ENCODE measurements around the gene LOXHD1.

- no peak for TF ChIP-seq NFE2L1 (CRISPR knock-in tag; IDR thresholded peaks at IDR 0.05)
- TF ChIP-seq, protein P1, sequence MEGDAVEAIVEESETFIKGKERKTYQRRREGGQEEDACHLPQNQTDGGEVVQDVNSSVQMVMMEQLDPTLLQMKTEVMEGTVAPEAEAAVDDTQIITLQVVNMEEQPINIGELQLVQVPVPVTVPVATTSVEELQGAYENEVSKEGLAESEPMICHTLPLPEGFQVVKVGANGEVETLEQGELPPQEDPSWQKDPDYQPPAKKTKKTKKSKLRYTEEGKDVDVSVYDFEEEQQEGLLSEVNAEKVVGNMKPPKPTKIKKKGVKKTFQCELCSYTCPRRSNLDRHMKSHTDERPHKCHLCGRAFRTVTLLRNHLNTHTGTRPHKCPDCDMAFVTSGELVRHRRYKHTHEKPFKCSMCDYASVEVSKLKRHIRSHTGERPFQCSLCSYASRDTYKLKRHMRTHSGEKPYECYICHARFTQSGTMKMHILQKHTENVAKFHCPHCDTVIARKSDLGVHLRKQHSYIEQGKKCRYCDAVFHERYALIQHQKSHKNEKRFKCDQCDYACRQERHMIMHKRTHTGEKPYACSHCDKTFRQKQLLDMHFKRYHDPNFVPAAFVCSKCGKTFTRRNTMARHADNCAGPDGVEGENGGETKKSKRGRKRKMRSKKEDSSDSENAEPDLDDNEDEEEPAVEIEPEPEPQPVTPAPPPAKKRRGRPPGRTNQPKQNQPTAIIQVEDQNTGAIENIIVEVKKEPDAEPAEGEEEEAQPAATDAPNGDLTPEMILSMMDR (IDR thresholded peaks at IDR 0.05), result no peak
- no peak for TF ChIP-seq JUN (CRISPR knock-in tag; IDR thresholded peaks at IDR 0.05)
- TF ChIP-seq NFYB (CRISPR knock-in tag; conservative IDR thresholded peaks at IDR 0.05; ENCODE audit: low read depth), result no peak
- TF ChIP-seq, protein P2, sequence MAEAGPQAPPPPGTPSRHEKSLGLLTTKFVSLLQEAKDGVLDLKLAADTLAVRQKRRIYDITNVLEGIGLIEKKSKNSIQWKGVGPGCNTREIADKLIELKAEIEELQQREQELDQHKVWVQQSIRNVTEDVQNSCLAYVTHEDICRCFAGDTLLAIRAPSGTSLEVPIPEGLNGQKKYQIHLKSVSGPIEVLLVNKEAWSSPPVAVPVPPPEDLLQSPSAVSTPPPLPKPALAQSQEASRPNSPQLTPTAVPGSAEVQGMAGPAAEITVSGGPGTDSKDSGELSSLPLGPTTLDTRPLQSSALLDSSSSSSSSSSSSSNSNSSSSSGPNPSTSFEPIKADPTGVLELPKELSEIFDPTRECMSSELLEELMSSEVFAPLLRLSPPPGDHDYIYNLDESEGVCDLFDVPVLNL (CRISPR knock-in tag; IDR thresholded peaks at IDR 0.05; ENCODE audit: borderline replicate concordance, low read depth), result no peak
- TF ChIP-seq PREB (CRISPR knock-in tag; IDR thresholded peaks at IDR 0.05; ENCODE audit: borderline replicate concordance), result no peak
- TF ChIP-seq ZNF121 (CRISPR knock-in tag; IDR thresholded peaks at IDR 0.05), result no peak
These were observed 93.7 kb downstream of the LOXHD1 start for GRCh38 chr18:46563317-46563716.
